Kasumi-1 (cell line): ENCODE results near the gene TMEM185B.
"Not testable (repeated sequence)": the region's sequence is repeated elsewhere in the genome, so short reads cannot be mapped to it uniquely, and the experiment has no call there.

Source experiments
- DNase-seq, 2 experiments: peaks; one replicate each; lab custom pipeline; 2025; lab: John Stamatoyannopoulos, UW

Gene TMEM185B

DNA sequence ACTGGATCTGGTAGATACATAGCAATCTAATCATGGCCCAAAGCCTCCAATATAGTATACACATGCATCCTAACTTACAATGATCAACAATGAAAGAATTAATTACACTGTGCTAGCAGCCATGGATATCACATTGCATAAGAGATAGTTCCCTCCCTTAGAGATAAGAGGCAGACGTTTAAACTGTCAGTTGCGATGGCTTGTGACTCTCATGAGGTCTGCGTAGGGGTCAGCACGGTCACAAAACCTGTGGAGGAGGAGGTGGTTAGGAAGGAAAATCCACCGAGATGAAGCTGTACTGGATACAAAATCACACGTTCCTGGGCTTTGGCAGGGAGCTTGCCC lies 28.7 kb upstream of the TMEM185B start:
- DNase-seq = no peak

DNA sequence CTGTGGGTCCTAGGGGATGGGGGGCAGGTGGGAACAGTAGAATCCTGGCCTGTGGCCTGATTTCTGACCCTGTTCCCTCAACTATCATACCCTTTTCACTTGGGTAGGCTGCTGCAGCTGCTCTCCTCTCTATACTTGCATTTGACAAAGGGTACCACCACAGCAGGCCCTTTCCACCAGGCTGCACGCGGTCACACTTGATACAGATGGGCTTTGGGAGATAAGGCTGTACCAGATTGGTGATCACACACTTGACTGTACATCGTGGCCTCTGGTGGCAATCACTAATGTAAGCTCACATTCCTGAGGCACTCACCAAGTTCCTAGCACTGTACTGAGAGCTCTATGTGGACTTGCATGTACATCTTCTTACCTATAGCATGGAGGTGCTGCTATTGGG lies 27.9 kb upstream of the TMEM185B start:
- DNase-seq = no peak

DNA sequence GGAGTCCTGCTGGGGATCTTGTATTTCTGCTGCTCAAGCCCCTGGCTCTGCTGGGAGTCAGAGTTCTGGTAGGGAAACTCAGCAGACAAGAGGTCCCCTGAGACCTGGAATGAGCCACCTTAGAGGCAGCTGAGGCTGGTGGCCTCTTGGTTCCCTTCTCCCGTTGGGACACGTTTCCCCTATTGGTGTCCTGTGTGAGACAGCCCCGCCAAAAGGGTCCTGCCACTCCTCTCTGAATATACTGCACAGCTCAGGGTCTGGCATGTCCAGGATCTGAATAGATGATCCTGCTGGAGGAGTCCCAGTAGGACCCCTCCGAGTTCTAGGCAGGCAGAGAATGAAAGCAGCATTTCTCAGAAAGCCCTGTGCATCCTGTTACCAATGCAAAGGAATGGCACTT lies 27.4 kb upstream of the TMEM185B start:
- DNase-seq = no peak

DNA sequence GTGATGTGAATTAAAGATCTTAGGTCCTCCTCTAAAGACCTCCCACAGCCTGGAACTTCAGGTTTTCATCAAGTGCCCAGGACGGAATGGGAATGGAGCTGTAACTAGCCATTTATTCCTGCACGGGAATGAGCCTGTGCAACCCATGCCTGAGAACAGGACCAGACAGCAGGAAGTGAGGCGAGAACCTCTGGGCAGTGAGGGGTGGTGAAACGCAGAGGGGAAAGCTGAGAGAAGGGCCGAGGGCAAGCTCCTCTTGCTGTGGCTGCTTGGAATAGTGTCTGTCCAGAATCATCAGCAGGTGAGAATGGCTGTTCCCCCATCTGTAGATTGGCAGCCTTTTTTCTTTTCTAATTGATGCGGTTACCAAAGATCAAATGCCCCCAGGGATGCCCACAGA lies 24.7 kb upstream of the TMEM185B start:
- no peak for DNase-seq

DNA sequence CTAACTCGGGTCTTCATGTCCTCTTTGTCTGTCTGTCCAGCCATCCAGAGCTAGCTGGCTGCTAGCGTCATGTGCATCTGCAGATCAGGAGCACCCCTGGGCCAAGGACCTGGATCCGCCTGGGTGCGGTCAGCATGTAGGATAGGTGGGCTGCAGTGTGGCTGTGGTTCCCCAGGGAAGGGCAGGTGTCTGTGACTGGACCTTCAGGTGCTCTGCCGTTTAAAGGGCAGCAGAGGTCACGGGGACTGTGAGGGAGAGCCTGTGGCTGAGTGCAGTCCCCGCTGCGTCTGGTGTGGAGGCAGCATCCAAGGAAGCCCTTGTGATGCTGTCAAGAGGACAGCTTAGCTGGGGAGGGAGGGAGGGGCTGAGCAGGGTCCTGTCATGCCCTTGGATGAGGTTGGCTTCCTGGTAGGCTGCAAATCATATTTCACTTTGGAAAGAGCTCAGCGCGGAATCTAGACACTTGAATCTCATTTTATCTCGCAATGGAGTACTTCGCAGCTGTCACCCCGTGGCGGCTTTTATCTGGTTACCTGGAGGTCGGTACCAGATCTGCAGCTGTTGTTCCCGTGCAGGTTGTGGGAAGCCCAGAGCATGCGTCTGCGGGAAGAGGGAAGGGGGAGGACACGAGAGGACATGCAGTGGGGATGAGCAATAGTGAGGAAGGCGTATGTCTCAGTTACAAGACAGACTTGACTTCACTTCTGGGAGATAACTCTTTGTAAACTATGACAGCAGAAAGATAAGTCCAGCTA lies 23.5 kb upstream of the TMEM185B start:
- DNase-seq = no peak

DNA sequence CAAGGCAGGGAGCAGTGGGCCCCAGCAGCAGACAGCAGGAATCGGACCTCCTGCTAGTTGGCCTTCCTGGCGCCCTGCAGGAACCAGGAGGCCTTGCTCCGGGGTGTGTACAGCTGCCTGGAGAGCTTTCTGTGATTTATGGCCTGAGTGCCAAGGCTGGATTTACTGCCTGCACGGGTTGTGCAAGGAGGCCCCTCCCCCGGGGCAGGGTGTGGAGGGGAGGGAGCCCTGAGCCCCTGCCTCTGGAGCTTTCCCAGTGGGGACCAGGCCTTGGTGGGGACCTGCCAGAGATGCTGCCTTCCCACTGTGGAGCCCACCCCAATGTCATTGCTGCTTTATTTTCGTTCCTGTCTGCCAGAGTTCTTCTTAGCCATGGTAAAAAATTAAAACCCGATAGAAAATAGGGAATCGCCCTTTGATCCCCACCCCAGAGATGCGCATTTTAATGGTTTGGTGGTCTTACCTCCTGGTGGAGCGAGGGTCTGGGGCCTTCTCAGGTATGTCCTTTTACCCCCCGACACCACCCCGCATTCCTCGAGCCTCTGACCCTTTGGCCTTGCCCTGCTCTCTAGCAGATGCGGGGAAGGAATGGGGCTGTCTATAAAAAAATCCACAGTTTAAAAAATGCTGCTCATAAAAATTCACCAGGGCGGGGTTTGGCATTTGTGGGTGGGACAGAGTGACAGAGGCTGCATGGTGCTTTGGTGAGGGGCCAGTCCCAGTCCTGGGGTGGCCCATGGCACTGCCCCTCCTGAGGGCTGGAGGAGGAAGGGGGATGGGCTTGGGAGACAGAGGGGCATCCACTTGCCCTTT lies 22.5 kb upstream of the TMEM185B start:
- no peak for DNase-seq

DNA sequence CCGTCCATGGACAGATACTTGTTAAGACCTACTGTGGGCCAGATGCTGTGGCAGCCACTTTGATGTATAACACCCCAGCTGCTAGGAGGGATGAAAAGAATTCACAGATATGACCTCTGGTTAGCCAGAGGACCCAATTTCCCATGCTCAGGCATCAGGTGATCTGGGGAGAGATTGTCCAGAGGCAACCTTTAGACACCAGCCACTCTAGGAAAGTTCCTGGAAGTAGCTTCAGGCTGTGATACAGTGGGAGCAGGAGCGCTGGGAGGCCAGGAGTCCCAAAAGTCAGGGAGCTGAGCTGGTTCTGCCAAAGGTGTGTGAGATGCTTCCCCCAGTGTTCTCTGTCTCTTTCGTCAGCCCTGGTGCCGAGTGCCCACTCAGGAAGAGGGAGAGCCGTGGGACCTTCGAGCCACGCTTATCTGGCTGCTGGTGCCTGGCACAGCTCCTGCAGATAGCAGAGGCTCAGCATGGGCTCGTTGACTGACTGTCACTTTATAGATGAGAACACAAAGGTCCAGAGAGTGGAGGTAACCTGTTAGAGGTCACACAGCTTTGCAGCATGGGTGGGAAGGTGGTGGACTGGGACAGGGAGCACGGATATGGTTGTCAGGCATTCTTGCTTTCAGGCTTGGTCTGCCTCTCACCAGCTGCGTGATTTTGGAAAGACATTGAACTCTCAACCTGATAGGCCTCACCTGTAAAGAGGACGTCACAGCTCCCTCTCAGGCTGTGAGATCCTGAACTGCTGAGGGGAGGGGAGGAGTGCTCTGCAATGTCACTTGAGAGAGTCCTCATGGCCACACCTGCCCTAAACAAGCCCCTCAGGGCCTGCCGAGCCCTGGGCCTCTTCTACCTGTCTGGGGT lies 21.7 kb upstream of the TMEM185B start:
- no peak for DNase-seq

DNA sequence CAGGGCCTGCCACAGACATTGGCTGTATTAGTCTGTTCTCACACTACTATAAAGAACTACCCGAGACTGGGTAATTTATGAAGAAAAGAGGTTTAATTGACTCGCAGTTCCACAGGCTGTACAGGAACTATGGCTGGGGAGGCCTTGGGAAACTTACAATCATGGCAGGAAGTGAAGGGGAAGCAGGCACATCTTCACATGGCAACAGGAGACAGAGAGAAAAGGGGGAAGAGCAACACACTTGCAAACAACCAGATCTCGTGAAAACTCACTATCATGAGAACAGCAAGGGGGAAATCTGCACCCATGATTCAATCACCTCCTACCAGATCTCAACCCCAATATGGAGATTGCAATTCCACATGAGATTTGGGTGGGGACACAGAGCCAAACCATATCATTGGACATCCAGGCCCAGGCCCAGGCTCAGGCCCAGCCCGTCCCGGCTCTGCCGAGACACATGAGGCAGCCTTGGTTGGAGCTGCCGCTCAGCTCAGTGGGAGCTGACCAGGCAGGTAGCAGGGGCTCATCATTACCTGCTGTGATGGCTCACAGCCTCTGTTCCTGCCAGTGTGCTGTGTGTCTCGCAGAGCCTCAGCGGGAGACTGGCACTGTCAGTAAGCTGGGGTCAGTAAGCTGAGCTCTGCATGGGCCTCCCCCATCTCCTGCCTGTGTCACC lies 20.8 kb upstream of the TMEM185B start:
- DNase-seq = no peak

DNA sequence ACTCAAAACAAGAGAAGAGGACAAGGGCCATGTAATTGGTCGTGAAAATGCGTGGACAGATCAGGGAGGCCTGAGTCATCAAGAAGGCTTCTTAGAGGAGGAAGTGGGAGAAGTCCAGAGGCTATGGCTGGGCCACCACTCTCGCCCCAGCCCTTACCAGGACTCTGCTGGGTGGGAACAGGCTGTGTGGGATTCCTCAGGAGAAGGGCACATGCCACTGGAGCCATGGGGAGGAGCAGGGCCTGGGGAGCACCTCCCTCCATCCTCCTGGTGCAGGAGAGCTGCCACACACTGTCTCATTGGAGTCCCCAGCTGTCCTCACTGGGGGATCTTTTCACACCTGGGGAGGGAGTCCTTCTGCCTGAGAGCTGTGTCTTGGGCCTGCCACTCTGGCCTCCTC lies 20.0 kb upstream of the TMEM185B start:
- no peak for DNase-seq

DNA sequence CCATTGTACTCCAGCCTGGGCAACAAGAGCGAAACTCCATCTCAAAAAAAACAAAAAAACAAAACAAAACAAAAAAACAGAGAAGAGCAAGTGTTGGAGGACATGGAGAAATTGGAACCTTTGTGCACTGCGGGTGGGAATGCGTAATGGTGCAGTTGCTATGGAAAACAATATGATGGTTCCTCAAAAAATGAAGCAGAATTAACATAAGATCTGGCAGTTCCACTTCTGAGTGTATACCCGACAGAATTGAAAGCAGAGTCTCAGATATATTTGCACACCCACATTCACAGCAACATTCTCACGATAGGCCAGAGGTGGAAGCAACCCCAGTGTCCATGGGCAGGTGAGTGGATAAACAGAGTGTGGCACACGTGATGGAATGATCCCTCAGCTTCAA lies 18.5 kb upstream of the TMEM185B start:
- DNase-seq = no peak

DNA sequence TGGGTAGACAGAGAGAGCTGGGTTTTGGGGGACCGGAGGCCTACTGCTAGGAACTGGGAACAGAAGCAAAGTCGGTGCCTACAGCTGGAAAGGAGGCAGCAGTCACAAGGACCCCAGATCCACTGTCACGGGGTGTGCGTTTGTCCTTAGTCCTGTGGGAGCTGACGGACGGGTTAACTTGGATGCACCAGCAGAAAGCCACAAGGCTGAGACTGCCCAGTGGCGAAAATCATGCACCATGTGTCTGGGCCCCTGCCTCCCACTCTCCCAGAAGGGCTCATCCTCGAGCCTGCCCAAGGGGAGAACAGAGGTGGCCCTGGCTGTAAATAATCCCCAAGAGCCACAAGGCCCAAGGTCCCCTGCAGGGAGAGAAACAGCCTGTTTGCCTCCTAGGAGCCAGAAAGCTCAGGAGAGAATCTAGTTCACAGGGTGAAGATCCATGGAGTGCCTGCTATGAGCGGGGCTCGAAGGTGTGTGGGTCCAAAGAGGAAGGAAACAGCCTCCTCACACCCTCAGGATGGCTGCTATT lies 17.8 kb upstream of the TMEM185B start:
- no peak for DNase-seq

DNA sequence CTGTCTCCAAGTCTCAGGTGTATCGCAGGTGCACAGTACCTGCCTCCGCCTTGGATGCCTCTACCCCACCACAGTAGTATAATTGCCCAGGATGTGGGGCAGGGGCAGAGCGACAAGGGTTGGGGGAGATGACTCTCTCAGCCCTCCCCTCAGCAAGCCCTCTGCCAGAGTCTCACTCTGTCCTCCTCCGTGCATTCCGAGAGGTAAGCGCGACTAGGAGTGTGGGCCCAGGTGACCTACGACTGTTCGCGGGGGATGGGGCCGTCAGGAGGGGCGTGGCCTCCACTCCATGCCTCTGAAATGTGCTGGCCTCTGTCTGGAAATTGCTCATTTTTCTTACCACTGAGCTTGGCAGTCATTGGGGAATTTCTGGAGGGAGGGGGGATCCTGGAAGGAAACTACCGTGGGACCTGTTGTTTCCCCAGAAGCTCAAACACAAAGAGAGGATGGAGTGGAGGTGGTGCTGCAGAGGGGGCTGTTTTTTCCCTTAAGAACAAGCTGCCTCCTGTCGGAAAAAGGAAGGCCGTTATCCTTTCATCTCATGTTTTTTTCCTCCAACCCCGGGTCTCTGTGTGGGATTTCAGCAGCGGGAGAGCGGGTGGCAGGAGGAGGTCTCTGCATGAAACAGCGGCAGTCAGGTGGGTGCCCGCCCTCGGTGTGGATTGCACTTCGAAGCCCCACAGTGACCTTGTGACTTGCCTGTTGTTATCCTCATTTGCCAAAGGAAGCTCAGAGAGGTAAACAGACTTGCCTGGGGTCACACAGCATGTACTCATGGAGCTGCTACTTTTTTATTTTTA lies 16.5 kb upstream of the TMEM185B start:
- no peak for DNase-seq

DNA sequence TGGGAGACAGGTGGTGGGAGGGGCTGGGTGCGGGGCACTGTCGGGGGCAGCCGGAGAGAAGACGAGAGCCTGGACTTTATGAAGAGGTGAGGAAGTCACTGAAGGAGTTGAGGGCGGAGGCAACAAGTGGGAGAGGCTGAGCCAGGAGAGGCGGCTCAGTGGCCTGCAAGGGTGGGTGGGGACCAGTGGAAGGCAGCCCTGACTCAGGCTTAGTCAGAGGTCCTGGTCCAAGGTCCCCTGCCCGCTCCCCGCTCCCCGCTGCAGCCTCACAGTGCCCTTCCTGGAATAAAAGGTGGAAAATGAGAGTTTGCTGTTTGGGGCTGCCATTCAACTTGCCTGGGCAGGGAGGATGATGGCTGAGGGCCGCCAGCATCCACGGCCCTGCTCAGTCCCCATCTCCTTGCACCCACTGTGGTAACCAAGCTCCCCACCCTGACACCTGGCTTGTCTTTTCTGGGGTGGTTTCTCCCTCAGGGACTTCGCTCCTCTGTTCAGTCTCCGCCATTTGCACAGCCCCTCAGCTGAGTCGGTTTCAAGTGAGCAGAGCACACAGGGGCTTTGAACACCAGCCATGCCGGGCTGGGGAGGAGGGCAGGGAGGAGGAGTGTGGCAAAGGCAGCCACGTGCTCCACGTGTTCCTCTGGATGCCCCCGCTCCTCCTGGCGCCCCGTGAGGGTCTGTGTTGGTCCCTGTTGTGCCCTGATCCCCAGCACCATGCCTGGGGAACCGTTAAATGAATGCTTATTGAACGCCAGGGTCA lies 15.7 kb upstream of the TMEM185B start:
- DNase-seq = no peak

DNA sequence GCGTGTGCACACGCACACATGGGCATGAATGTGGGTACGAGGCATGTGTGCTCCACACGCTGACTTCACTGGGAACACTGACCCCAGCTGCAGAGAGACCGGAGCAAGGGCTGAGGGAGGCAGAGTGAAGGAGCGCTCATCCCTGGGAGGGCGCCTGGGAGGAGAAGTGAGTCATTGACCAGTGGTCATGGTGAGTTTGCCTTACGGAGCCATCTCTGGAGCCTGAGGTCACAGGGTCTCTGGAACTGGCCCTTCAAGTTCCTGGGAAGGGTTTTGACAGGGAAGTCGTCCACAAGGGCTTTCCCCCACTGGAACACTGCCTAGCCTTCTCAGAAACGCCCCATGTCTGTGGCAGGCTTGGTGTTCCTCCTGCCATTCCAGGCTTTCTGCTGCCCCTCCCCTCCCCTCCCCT lies 14.3 kb upstream of the TMEM185B start:
- no peak for DNase-seq

DNA sequence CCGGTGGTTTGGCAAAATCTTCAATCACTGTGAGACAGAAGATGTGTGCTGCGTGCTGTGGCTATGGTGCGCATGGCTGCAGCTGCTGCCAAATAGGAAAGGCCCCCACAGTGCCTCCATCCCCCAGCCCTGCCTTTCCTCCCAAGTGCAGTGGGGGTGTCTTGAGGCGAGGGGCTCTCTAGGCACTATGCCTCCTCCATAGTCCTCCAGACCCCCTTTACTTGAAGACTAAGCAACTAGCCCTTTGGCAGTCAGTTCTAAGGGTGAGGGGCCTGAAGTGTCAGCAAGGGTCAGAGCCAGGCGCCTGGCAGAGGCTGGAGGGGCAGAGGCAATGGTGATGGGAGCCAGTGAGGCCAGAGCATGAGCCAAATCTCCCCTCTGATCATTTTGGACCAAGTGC lies 13.6 kb upstream of the TMEM185B start:
- DNase-seq = no peak

DNA sequence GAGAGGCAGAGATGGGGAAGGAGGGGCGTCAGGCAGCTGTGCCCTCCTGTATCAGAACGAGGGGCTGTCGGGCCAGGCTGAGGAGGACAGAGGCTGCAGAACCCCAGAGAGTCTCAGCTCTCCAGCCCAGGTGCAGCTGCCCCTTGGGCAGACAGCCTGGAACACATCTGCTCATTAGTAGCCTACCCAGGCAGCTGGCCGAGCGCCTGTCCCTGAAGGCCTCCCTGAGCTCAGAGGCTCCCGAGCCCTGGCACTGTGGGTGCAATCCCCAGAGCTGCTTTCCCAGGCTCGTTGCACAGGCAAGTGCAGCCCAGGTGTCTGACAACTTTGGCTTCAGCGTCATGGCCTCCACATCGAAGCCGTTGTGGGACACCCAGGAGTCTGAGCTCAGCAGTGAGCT lies 13.1 kb upstream of the TMEM185B start:
- DNase-seq = no peak

DNA sequence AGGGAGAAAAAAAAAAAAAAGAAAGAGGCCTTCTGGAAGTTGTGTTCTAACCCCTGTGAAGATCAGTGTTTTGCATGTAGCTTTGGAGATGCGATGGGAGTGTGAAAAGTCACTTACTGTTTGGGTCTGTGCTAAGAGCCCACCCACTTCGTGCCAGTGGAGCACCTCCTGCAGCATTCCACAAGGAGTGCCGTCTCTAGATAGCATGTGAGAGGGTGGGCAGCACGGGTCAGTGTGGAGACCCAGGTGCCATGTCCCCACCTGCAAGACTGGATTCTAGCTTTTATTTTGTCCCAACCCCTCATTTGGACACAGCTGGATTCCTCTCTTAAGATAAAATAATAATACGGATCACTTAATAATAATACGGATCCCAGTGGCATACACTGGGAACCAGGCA lies 12.5 kb upstream of the TMEM185B start:
- DNase-seq = no peak

DNA sequence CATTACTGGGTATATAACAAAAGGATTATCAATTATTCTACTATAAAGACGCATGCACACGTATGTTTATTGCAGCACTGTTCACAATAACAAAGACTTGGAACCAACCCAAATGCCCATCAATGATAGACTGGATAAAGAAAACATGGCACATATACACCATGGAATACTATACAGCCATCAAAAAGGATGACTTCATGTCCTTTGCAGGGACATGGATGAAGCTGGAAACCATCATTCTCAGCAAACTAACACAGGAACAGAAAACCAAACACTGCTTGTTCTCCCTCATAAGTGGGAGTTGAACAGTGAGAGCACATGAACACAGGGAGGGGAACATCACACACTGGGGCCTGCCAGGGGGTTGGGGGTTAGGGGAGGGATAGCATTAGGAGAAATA lies 12.0 kb upstream of the TMEM185B start:
- not testable (repeated sequence) for DNase-seq

DNA sequence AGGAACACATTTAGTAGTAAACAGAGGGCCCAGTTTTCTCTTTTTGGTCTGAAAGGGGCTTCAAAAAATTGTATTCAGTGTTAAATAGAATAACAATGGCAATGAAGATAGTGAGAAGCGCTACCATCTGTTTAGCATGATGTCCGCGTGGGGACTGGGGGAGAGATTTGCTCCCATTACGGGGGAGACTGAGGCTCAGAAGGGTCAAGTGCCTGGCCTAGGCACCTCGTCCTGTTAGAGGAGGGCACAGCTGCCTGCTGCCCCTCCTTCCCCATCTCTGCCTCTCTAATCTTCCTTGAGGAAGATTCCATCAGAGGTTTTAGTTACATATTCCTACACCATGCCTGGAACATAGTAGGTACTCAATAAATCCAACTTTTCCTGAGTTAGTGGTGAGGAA lies 10.1 kb upstream of the TMEM185B start:
- no peak for DNase-seq

DNA sequence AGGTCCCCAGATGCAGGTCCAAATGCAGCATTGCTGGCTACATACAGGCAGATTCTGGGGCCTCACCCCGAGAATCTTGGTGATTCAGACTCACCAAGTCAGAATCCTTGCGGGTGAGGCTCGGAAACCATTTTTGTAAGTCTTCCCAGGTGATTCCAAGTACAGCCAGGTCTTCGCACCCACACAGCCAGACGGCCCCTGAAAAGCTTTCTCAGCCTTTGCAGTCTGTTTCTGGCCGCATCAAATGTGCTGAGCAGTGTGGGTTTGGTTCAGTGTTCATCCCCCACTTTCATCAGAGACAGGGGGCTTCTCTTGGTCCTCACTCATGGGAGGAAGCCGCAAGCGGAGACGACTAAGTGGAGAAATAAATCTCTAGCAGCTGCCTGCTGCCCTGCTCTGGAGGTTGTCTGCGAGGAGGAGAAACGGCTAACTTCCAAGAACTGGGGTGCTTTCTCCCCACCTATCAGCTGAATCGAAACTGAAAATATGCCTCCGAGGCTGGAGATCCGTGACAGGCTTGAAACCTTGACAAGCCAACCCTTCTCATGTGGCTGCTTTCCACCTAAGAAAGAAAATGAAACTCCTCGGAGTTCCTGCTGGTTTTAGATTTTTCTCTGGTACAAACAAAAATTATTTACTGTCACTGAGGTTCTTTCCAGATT lies 8.9 kb upstream of the TMEM185B start:
- DNase-seq = no peak
